Pancreas (tissue), 10 donors: Measurements from ENCODE around the gene SUPT20HL2. TPM values are rescaled to one million over a fixed set of nuclear protein-coding genes. Genes with fewer than 3 reads are reported as not detected.
"Not testable (repeated sequence)": the region's sequence is repeated elsewhere in the genome, so short reads cannot be mapped to it uniquely, and the experiment has no call there.

Experiments used
- ATAC-seq, 4 donors: fragments of 200-7000 bp; cut with Tn5 transposase; one replicate each; pipeline versions ENCODE4 v1.8.0 to v1.9.1; 2020; ENCODE audit warnings: mild to moderate bottlenecking in 4 of 4, moderate library complexity in 4 of 4
- DNase-seq, 6 donors: peaks; one replicate each; pipeline ENCODE4 v3.0.0-alpha.2; 2020
- FAIRE-seq: peaks from 2 replicates; lab custom pipeline; 2012; peaks lifted over from hg19 to GRCh38; lab: Jason Lieb, UNC
- H3K27ac ChIP-seq, 4 donors: fragments of 200-600 bp; sonication (generic); 1 replicate in 3 of 4; 2 replicates in 1 of 4; pipeline versions ENCODE4 v1.5.0 to v1.8.0; 2020
- H3K27me3 ChIP-seq, 4 donors: fragments of 200-600 bp; one replicate each; pipeline ENCODE4 v1.8.0; 2021
- H3K36me3 ChIP-seq, 3 donors: fragments of 200-600 bp; sonication (generic) in 1 of 3; one replicate each; pipeline versions ENCODE4 v1.5.0 to v1.8.0; 2020 to 2021
- H3K4me1 ChIP-seq, 3 donors: fragments of 200-600 bp; one replicate each; pipeline ENCODE4 v1.8.0; 2021
- H3K4me3 ChIP-seq, 4 donors: fragments of 200-600 bp; sonication (generic) in 2 of 4; one replicate each; pipeline versions ENCODE4 v1.5.0 to v1.8.0; 2020 to 2021
- H3K9me3 ChIP-seq, 4 donors: fragments of 200-600 bp; one replicate each; pipeline ENCODE4 v1.8.0; 2021
- WGBS, 2 donors: extraction: QIAGEN DNeasy Blood & Tissue Kit; methylation state at CpG; one replicate each; pipeline ENCODE4 v1.1.7; 2013; 5-methylcytosine and 5-hydroxymethylcytosine counted together
- intact Hi-C, 3 donors: fragments of 100-400 bp; cut with DNase I; formaldehyde crosslinking; loops; one replicate each; pipeline versions ENCODE4 v1.11.1 to v1.14.2; 2022
- polyA plus RNA-seq, 2 donors: library from polyadenylated mRNA; stranded (reverse); fragments of 200-250 nt; gene quantifications; one replicate each; pipeline ENCODE4 v1.2.3, GENCODE V29; 2013
- total RNA-seq, 6 donors: library from RNA; stranded (reverse); fragmentation: NEBNext Ultra II Directional in 4 of 6; extraction: Animal tissue kit (Norgen Biotek cat#: 25700) in 4 of 6; gene quantifications; one replicate each; pipeline versions ENCODE4 v1.2.1 to v1.2.4, GENCODE V29; 2021 to 2023
- TF ChIP-seq, protein P1 (sequence below), 4 donors: fragments of 200-600 bp; sonication (generic) in 3 of 4; IDR thresholded peaks; one replicate each; pipeline versions ENCODE4 v1.5.0 to v1.8.0; 2021; ENCODE audit warnings: antibody characterized with exemption in 4 of 4
- donor health status: healthy with polysubstance abuse.
- donor health status: DM: no; HTN: no; CAD: no; lungs with moderate emphysema.
- donor health status: DM: no; HTN: no; CAD: no.
- donor health status: control.
- donor health status: control.
- donor health status: Bipolar disorder and iron deficiency.
- donor health status: DM: yes; HTN: yes; CAD: no.
- donor health status: DM: no; HTN: no; CAD: no.
- donor health status: DM: no; HTN: no; CAD: no.
- donor health status: DM: yes; HTN: yes; CAD: no.

Gene SUPT20HL2
- not detected for total RNA-seq
- not detected for polyA plus RNA-seq

DNA sequence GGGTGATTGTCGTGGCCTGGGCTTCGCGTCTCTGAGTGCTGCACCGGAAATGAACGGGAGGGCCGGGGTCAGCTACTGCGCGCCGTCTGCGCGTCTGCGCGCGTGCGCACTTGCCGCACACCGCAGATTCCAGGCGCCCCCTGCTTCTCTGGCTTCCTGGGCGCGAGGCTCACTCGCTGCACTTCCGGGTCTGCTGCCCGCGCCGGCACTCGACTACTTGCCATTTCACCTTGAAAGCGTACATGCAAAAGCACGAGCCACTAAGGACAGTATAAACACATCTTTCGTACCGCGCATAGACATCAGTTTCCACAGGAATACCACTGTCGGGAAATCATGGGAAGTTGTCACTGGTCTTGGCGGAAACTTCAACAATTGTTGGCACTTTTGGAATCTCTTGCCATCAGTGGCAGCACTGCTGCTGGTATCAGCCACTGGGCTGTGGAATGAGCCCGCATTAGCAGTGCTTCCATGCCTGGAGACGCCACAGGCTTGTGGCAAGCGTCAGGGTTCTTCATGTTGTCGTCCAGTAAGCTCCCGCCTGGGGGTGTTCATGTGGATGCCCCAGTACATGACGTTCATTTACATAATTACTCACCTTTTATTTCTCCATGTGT is at the start of gene SUPT20HL2:
SUPT20HL2 (minus strand) TSS at position 51 of the 617 bp plus-strand sequence. CDS start 754 bp downstream, outside the sequence.
- H3K9me3 ChIP-seq = no peaks in the 10 kb centered on the region
- H3K27ac ChIP-seq = no peak within 1 kb of the TSS
- H3K36me3 ChIP-seq = no peaks in the 10 kb centered on the region
- H3K4me3 ChIP-seq = no peak within 1 kb of the TSS
- TF ChIP-seq, protein P1, sequence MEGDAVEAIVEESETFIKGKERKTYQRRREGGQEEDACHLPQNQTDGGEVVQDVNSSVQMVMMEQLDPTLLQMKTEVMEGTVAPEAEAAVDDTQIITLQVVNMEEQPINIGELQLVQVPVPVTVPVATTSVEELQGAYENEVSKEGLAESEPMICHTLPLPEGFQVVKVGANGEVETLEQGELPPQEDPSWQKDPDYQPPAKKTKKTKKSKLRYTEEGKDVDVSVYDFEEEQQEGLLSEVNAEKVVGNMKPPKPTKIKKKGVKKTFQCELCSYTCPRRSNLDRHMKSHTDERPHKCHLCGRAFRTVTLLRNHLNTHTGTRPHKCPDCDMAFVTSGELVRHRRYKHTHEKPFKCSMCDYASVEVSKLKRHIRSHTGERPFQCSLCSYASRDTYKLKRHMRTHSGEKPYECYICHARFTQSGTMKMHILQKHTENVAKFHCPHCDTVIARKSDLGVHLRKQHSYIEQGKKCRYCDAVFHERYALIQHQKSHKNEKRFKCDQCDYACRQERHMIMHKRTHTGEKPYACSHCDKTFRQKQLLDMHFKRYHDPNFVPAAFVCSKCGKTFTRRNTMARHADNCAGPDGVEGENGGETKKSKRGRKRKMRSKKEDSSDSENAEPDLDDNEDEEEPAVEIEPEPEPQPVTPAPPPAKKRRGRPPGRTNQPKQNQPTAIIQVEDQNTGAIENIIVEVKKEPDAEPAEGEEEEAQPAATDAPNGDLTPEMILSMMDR (IDR thresholded peaks at IDR 0.05) = no peak
- intact Hi-C loops = no loop called here
- 85 to 95% methylated on average over 39 of the region's 39 CpGs for WGBS, 2 donors
- FAIRE-seq (no peak), DNase-seq (no peak), ATAC-seq (no peak)
- H3K4me1 ChIP-seq = no peaks in the 10 kb centered on the region
- H3K27me3 ChIP-seq = no peaks in the 10 kb centered on the region

DNA sequence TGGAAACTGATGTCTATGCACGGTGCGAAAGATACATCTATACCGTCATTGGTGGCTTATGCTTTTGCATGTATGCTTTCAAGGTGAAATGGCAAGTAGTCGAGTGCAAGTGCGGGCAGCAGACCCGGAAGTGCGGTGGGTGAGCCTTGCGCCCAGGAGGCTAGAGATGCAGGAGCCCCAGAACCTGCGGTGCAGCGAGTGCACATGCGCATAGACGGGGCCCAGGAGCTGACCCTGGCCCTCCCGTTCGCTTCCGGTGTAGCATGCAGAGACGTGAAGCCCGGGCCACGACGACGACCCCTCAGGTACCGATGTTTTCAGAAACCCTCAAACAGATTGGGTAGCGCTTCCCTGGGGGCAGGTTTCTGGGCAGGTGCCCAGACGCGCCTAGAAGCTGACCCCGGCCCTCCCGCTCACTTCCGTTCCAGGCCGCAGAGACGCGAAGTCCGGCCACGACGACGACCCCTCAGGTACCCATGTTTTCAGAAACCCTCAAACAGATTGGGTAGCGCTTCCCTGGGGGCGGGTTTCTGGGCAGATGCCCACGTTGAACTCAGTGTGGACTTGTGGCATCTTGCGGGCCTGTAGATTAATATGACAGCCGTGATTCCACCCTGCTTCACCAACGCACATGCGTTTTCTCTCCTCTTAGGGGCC is 48.3 kb upstream of the SUPT20HL2 start:
- not testable (repeated sequence) for H3K27me3 ChIP-seq, FAIRE-seq, DNase-seq

DNA sequence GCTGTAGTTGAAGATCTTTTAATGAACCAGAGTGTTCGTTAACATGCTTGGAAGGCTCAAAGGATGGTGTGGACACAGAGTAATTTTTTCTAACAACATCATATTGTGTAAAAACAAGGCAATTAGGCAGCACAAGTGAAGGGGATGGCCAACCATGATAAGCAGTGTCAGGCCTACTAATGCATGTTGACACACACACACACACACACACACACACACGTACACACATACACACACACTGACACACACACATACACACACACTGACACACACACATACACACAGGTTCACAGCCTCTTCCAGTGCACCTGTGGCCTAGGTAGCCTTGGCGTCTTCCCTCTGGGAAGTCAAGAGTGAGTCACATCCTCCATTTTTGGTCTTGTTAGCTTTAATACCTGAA is 46.4 kb upstream of the SUPT20HL2 start, which contains the start of gene SUPT20HL1:
SUPT20HL1 (plus strand) TSS at position 368 of the 400 bp plus-strand sequence. CDS start 2,122 bp downstream, outside the sequence.
- no peak for ATAC-seq
- Histone ChIP-seq H3K27me3 (peaks cover 0 to 3% (median 0%) of the 10 kb centered on the region in 4 donors), H3K27ac (no peak within 1 kb of the TSS), H3K4me1 (no peaks in the 10 kb centered on the region), H3K9me3 (no peaks in the 10 kb centered on the region), H3K4me3 (no peak within 1 kb of the TSS), H3K36me3 (no peaks in the 10 kb centered on the region)
- FAIRE-seq = no peak
- TF ChIP-seq, protein P1 (IDR thresholded peaks at IDR 0.05) = no peak
- WGBS, 2 donors = 80 to 82% methylated on average over 3 of the region's 3 CpGs
- intact Hi-C loops = no loop called here
- DNase-seq = no peak

More for the DNA sequence above, 48.3 kb upstream of the SUPT20HL2 start:
- H3K27ac ChIP-seq, H3K4me1 ChIP-seq, H3K36me3 ChIP-seq, ATAC-seq, intact Hi-C loops, H3K9me3 ChIP-seq, H3K4me3 ChIP-seq: not testable (repeated sequence)
- WGBS, 2 donors = 82 to 91% methylated on average over 34 to 37 of the region's 41 CpGs

DNA sequence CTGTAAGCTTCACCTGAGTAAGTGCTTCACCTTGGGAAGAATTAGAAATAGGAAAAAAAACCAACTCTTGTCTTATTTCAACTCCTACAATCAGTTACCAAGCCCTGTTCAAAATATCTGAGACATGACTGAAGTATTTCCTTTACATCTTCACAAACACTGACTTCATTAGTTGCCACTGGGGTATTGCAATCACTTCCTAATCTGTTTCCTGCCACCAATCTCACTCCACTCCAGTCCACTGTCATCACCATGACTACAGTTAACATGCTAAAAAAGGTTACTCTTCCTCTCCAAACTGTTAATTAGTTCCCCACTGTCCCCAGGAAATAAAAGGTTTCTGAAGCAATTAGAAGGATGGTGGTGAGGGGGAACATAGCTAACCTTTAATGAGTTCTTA is 43.2 kb upstream of the SUPT20HL2 start:
- FAIRE-seq (no peak), DNase-seq (no peak), ATAC-seq (no peak)
- Histone ChIP-seq H3K27me3 (peaks cover 0 to 3% (median 0%) of the 10 kb centered on the region in 4 donors), H3K4me1 (no peaks in the 10 kb centered on the region), H3K4me3 (no peak overlapping the region), H3K27ac (no peak overlapping the region), H3K9me3 (no peaks in the 10 kb centered on the region), H3K36me3 (no peaks in the 10 kb centered on the region)
- TF ChIP-seq, protein P1 (IDR thresholded peaks at IDR 0.05) = no peak
- intact Hi-C loops = no loop called here

DNA sequence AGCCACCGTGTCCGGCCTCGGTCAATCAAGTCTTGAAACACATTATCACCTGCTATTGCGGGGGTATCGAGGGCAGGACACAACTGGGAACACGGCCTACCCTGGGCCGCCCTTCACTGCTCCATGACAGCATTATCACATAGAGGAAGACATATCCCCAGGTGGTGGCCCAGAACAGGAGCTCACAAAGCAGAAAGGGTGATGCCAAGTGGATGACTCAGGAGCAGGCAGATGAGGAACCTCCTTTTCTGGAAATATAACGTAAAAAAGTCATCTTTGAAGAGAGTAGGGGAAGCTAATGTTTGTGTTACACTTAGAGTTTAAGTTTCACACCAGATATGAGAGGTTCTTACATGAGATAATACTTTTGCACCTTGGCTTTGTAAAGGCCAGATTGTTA is 41.2 kb upstream of the SUPT20HL2 start:
- Histone ChIP-seq H3K36me3 (no peaks in the 10 kb centered on the region), H3K27me3 (peaks cover 0 to 3% (median 1%) of the 10 kb centered on the region in 4 donors), H3K9me3 (no peaks in the 10 kb centered on the region), H3K4me1 (no peaks in the 10 kb centered on the region), H3K27ac (no peak overlapping the region), H3K4me3 (no peak overlapping the region)
- 86 to 93% methylated on average over 8 of the region's 8 CpGs for WGBS, 2 donors
- FAIRE-seq = no peak
- no peak for DNase-seq
- no peak for ATAC-seq
- TF ChIP-seq, protein P1 (IDR thresholded peaks at IDR 0.05) = no peak
- intact Hi-C loops = no loop called here
